PFSK-1 (cell line): ENCODE results near the gene ACER2.

ENCODE experiments used
- SIN3A ChIP-seq: IDR thresholded peaks from 2 replicates; pipeline ENCODE4 v1.6.1; 2012; ENCODE audit warnings: mild to moderate bottlenecking, low read length, moderate library complexity, borderline replicate concordance; ENCODE audit not compliant: insufficient read depth
- TAF1 ChIP-seq: IDR thresholded peaks from 2 replicates; pipeline ENCODE4 v1.6.1; 2012; ENCODE audit warnings: low read length, control low read depth, borderline replicate concordance; ENCODE audit not compliant: insufficient read depth

DNA sequence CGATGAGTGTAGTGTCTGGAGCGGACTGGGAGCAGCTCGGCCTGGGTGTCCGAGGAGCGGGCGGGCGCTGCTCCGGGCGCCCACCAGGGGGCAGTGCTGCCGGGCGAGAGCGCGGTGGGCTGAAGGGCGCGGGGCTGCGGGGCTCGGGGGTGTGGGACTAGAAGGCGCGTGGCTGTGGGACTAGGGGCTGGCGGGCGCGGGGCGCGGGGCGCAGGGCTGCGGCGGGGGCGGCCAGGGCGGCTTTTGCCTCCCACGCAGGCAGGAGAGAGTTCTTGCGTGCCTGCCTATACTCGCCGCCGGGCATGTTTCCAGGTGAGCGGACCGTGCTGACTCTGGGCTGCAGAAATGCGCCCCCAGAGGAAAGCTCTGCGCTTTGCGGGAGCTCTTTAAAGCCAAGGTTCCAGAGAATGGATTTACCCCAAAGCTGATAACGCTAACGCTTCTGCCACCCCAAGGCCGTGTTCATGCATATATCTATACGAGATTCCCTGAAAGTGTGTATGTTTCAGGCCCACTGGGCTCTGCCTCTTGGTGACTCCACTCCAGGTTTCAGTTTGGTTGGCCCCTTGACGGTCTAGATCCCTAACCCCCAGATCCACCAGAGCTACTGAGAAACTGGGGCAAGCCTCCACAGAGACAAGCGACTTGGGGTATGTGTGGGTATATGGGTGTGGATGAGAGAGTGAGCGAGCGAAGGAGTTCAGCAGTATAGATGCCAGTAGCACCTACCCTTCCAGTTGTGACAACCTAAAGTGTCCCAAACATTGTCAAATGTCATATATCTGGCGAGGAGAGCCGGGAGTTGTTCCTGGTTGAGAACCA is 56.2 kb downstream of the ACER2 start:
- no peak for TF ChIP-seq TAF1
- no peak for TF ChIP-seq SIN3A
